Hepatocyte (in vitro differentiated cells): ENCODE data around the gene FBXO10.

ENCODE experiments used
- EZH2 ChIP-seq: fragments of 200-600 bp; sonication (generic); IDR thresholded peaks from 2 replicates; pipeline ENCODE4 v1.6.1; 2016; ENCODE audit warnings: antibody characterized with exemption, mild to moderate bottlenecking, borderline replicate concordance
- EZH2phosphoT487 ChIP-seq: fragments of 200-600 bp; sonication (generic); IDR thresholded peaks from one replicate; pipeline ENCODE4 v1.6.1; 2018; ENCODE audit warnings: antibody characterized with exemption, mild to moderate bottlenecking, low read depth, moderate library complexity; ENCODE audit not compliant: unreplicated experiment, severe bottlenecking
- TF ChIP-seq, protein P1 (sequence below): fragments of 200-600 bp; sonication (generic); IDR thresholded peaks from 2 replicates; pipeline ENCODE4 v1.5.1; 2016; ENCODE audit warnings: antibody characterized with exemption, mild to moderate bottlenecking; ENCODE audit not compliant: poor library complexity

GRCh38 chr9:37575921-37576721 is at the start of gene FBXO10:
- TF ChIP-seq, protein P1, sequence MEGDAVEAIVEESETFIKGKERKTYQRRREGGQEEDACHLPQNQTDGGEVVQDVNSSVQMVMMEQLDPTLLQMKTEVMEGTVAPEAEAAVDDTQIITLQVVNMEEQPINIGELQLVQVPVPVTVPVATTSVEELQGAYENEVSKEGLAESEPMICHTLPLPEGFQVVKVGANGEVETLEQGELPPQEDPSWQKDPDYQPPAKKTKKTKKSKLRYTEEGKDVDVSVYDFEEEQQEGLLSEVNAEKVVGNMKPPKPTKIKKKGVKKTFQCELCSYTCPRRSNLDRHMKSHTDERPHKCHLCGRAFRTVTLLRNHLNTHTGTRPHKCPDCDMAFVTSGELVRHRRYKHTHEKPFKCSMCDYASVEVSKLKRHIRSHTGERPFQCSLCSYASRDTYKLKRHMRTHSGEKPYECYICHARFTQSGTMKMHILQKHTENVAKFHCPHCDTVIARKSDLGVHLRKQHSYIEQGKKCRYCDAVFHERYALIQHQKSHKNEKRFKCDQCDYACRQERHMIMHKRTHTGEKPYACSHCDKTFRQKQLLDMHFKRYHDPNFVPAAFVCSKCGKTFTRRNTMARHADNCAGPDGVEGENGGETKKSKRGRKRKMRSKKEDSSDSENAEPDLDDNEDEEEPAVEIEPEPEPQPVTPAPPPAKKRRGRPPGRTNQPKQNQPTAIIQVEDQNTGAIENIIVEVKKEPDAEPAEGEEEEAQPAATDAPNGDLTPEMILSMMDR, result no peak
- no peak for TF ChIP-seq EZH2phosphoT487
- no peak for TF ChIP-seq EZH2
